Thyroid gland (tissue), 4 donors: Measurements from ENCODE around the gene PARD3. TPM values are rescaled to one million over a fixed set of nuclear protein-coding genes. Genes with fewer than 3 reads are reported as not detected.
"Not testable (repeated sequence)": the region's sequence is repeated elsewhere in the genome, so short reads cannot be mapped to it uniquely, and the experiment has no call there.

Experiments
- DNase-seq, 2 donors: peaks; one replicate each; pipeline ENCODE4 v3.0.0-alpha.2; 2019
- H3K27ac ChIP-seq, 3 donors: fragments of 200-600 bp; sonication (generic); 1 replicate in 2 of 3; 2 replicates in 1 of 3; pipeline ENCODE4 v1.5.1; 2016 to 2019; ENCODE audit warnings: mild to moderate bottlenecking in 1 of 3, moderate library complexity in 1 of 3
- H3K27me3 ChIP-seq: fragments of 200-600 bp; sonication (generic); one replicate; pipeline ENCODE4 v1.5.1; 2019
- H3K36me3 ChIP-seq, 2 donors: fragments of 200-600 bp; sonication (generic); one replicate each; pipeline ENCODE4 v1.5.1; 2016 to 2019
- H3K4me1 ChIP-seq, 2 donors: fragments of 200-600 bp; sonication (generic); one replicate each; pipeline ENCODE4 v1.5.1; 2017 to 2019
- H3K4me3 ChIP-seq, 3 donors: fragments of 200-600 bp; sonication (generic); replicated peaks in 1 of 3; 1 replicate in 2 of 3; 2 replicates in 1 of 3; pipeline ENCODE4 v1.5.1; 2016; ENCODE audit warnings: mild to moderate bottlenecking in 1 of 3
- H3K9me3 ChIP-seq: fragments of 200-600 bp; sonication (generic); one replicate; pipeline ENCODE4 v1.5.1; 2017
- CTCF ChIP-seq, 6 experiments: fragments of 200-600 bp in 3 of 6; fragments of 450-650 bp in 3 of 6; sonication (generic) in 3 of 6; IDR thresholded peaks; one replicate each; pipeline ENCODE4 v1.5.1; 2016 to 2019; ENCODE audit warnings: antibody characterized with exemption in 6 of 6, mild to moderate bottlenecking in 2 of 6, inconsistent platforms in 1 of 6, moderate library complexity in 1 of 6
- POLR2A ChIP-seq, 2 donors: fragments of 450-650 bp; IDR thresholded peaks; one replicate each; pipeline ENCODE4 v1.6.1; 2017; ENCODE audit warnings: antibody characterized with exemption in 2 of 2, mild to moderate bottlenecking in 2 of 2, moderate library complexity in 1 of 2
- WGBS, 2 donors: methylation state at CpG; one replicate each; pipeline ENCODE4 v1.1.5; 2017; 5-methylcytosine and 5-hydroxymethylcytosine counted together
- intact Hi-C: fragments of 100-400 bp; cut with DNase I; formaldehyde crosslinking; loops from one replicate; pipeline ENCODE4 v1.15.1; 2023
- total RNA-seq, 4 donors: library from RNA; depleted of rRNA; stranded (reverse); fragments of >200 nt; gene quantifications; one replicate each; pipeline ENCODE4 v1.2.3, GENCODE V29; 2016

PARD3 gene
- total RNA-seq, 4 donors from 2014 or later = 48.6 to 88.4 (median 57.7) TPM

- DNase-seq = no peak
- Histone ChIP-seq H3K9me3 (no peaks in the 10 kb centered on the region), H3K36me3 (no peaks in the 10 kb centered on the region), H3K27ac (no peak overlapping the region), H3K27me3 (no peaks in the 10 kb centered on the region), H3K4me1 (peaks cover 0 to 5% of the 10 kb centered on the region in 2 donors), H3K4me3 (no peak overlapping the region)
- intact Hi-C loops = loop anchor here (10.0 kb wide), 1 partner anchor 1452 kb away; no protein-coding TSS in a partner anchor
- no peak for TF ChIP-seq POLR2A (IDR thresholded peaks at IDR 0.05)
- TF ChIP-seq CTCF (IDR thresholded peaks at IDR 0.05) = no peak
- 97 to 98% methylated on average over 6 of the region's 6 CpGs for WGBS, 2 donors
These were observed 168.8 kb downstream of the PARD3 start for GRCh38 chr10:34646331-34646730.

GRCh38 chr10:34644815-34645214 is 170.3 kb downstream of the PARD3 start:
- DNase-seq, H3K4me3 ChIP-seq, H3K27ac ChIP-seq, H3K27me3 ChIP-seq, H3K9me3 ChIP-seq, H3K4me1 ChIP-seq, H3K36me3 ChIP-seq: not testable (repeated sequence)
- WGBS, 2 donors = 97 to 99% methylated on average over 3 of the region's 3 CpGs
- intact Hi-C loops = loop anchor here (10.0 kb wide), 1 partner anchor 1450 kb away; no protein-coding TSS in a partner anchor

GRCh38 chr10:34644224-34644623 is 170.9 kb downstream of the PARD3 start:
- Histone ChIP-seq H3K36me3 (no peaks in the 10 kb centered on the region), H3K27me3 (no peaks in the 10 kb centered on the region), H3K4me3 (no peak overlapping the region), H3K27ac (no peak overlapping the region), H3K9me3 (no peaks in the 10 kb centered on the region), H3K4me1 (peaks cover 0 to 4% of the 10 kb centered on the region in 2 donors)
- TF ChIP-seq POLR2A (IDR thresholded peaks at IDR 0.05) (no peak), CTCF (IDR thresholded peaks at IDR 0.05) (no peak)
- intact Hi-C loops = loop anchor here (10.0 kb wide), 1 partner anchor 1449 kb away; no protein-coding TSS in a partner anchor
- DNase-seq = peak; percentile 20 to 30
- WGBS, 2 donors = 22 to 33% methylated on average over 3 of the region's 3 CpGs

- no peaks in the 10 kb centered on the region for H3K27me3 ChIP-seq
- H3K27ac ChIP-seq = no peak overlapping the region
- WGBS, 2 donors = 84 to 98% methylated on average over 5 of the region's 5 CpGs
- H3K9me3 ChIP-seq = no peaks in the 10 kb centered on the region
- no peak overlapping the region for H3K4me3 ChIP-seq
- no peak for TF ChIP-seq CTCF (IDR thresholded peaks at IDR 0.05)
- no peak for TF ChIP-seq POLR2A (IDR thresholded peaks at IDR 0.05)
- no peak for DNase-seq
- H3K4me1 ChIP-seq = peaks cover 0 to 4% of the 10 kb centered on the region in 2 donors
- H3K36me3 ChIP-seq = no peaks in the 10 kb centered on the region
- intact Hi-C loops = loop anchor here (10.0 kb wide), 1 partner anchor 1449 kb away; no protein-coding TSS in a partner anchor
These were observed 171.5 kb downstream of the PARD3 start for GRCh38 chr10:34643620-34644019.

GRCh38 chr10:34641913-34642558 is 173.1 kb downstream of the PARD3 start:
- Histone ChIP-seq H3K36me3 (no peaks in the 10 kb centered on the region), H3K4me3 (no peak overlapping the region), H3K4me1 (peaks cover 7 to 17% of the 10 kb centered on the region in 2 donors), H3K9me3 (no peaks in the 10 kb centered on the region), H3K27ac (no peak overlapping the region), H3K27me3 (no peaks in the 10 kb centered on the region)
- TF ChIP-seq POLR2A (IDR thresholded peaks at IDR 0.05) = no peak
- no peak for TF ChIP-seq CTCF (IDR thresholded peaks at IDR 0.05)
- no peak for DNase-seq
- intact Hi-C loops = loop anchor here (10.0 kb wide), 1 partner anchor 1447 kb away; no protein-coding TSS in a partner anchor
- WGBS, 2 donors = 93 to 96% methylated on average over 12 of the region's 12 CpGs
